Caco-2 (cell line): Measurements from ENCODE around the gene IRF2. TPM values are rescaled to one million over a fixed set of nuclear protein-coding genes. Genes with fewer than 3 reads are reported as not detected.

ENCODE experiments used
- BruUV-seq: library from RNA; stranded (reverse); fragments of 400-500 nt; replicated peaks from 2 replicates; lab custom pipeline; 2021; lab: Mats Ljungman, UMichigan
- CTCF ChIA-PET: fragments of 300-600 bp; sonication (Branson Sonifier 250); formaldehyde crosslinking; loops from one replicate; lab custom pipeline; 2022; ENCODE audit warnings: antibody characterized with exemption; lab: Charles Lee
- POLR2A ChIA-PET: fragments of 300-600 bp; sonication (Branson Sonifier 250); formaldehyde crosslinking; loops from one replicate; lab custom pipeline; 2022; ENCODE audit warnings: antibody characterized with exemption; lab: Charles Lee
- DNase-seq, 2 experiments: peaks; one replicate each; pipeline versions ENCODE4 v3.0.0 to v3.0.0-alpha.2; 2020 to 2022
- H3K27me3 ChIP-seq: replicated peaks from 2 replicates; pipeline ENCODE4 v1.6.0; 2011; ENCODE audit warnings: low read length; ENCODE audit not compliant: control insufficient read depth, insufficient read depth
- H3K36me3 ChIP-seq: 2 replicates; pipeline ENCODE4 v1.5.1; 2011; ENCODE audit warnings: low read length; ENCODE audit not compliant: control insufficient read depth, insufficient read depth
- H3K4me1 ChIP-seq: fragments of 250-450 bp; sonication (Bioruptor Pico); 2 replicates; pipeline ENCODE4 v1.5.1; 2020; ENCODE audit warnings: mild to moderate bottlenecking
- H3K4me3 ChIP-seq: 2 replicates; pipeline ENCODE4 v1.5.1; 2011; ENCODE audit warnings: low read depth, mild to moderate bottlenecking, control low read depth, low read length
- H3K9me3 ChIP-seq: fragments of 250-450 bp; sonication (Bioruptor Pico); 2 replicates; pipeline ENCODE4 v1.5.1; 2020; ENCODE audit warnings: mild to moderate bottlenecking, moderate library complexity
- H3K27ac Mint-ChIP-seq: one replicate; pipeline ENCODE4 v1.8.0; 2022; ENCODE audit warnings: mixed read lengths; ENCODE audit not compliant: unreplicated experiment
- H3K27me3 Mint-ChIP-seq: one replicate; pipeline ENCODE4 v1.8.0; 2022; ENCODE audit warnings: mixed read lengths; ENCODE audit not compliant: insufficient read depth, unreplicated experiment
- H3K36me3 Mint-ChIP-seq: one replicate; pipeline ENCODE4 v1.8.0; 2022; ENCODE audit warnings: mild to moderate bottlenecking, mixed read lengths; ENCODE audit not compliant: insufficient read depth, unreplicated experiment
- H3K4me1 Mint-ChIP-seq: one replicate; pipeline ENCODE4 v1.8.0; 2022; ENCODE audit warnings: low read depth, mixed read lengths; ENCODE audit not compliant: unreplicated experiment
- H3K4me3 Mint-ChIP-seq: one replicate; pipeline ENCODE4 v1.8.0; 2022; ENCODE audit warnings: mild to moderate bottlenecking, moderate library complexity, mixed read lengths; ENCODE audit not compliant: unreplicated experiment
- H3K9me3 Mint-ChIP-seq: one replicate; pipeline ENCODE4 v1.8.0; 2022; ENCODE audit warnings: mixed read lengths; ENCODE audit not compliant: unreplicated experiment
- CTCF ChIP-seq, 2 experiments: fragments of 200-600 bp in 1 of 2; IDR thresholded peaks; 1 replicate in 1 of 2; 2 replicates in 1 of 2; pipeline versions ENCODE4 v1.5.1 to v1.8.0; 2011 to 2022; ENCODE audit warnings: antibody characterized with exemption in 1 of 2, control low read depth in 1 of 2, inconsistent platforms in 1 of 2, low read depth in 1 of 2, low read length in 1 of 2, mild to moderate bottlenecking in 1 of 2, moderate library complexity in 1 of 2; ENCODE audit not compliant: insufficient read depth in 1 of 2, severe bottlenecking in 1 of 2, unreplicated experiment in 1 of 2
- intact Hi-C: fragments of 100-400 bp; cut with micrococcal nuclease; formaldehyde crosslinking; loops from one replicate; pipeline ENCODE4 v1.10.0; 2022; ENCODE audit not compliant: unreplicated experiment
- total RNA-seq: library from RNA; stranded (reverse); gene quantifications from 2 replicates; pipeline ENCODE4 v1.2.3, GENCODE V29; 2022

IRF2 gene
- total RNA-seq, 1 experiment from 2014 or later = 9.2 TPM

- no peaks in the 10 kb centered on the region for H3K27me3 Mint-ChIP-seq
- peaks cover 15% of the 10 kb centered on the region for H3K4me1 Mint-ChIP-seq
- H3K4me3 Mint-ChIP-seq = no peak overlapping the region
- 0 out of 2 replicates have a peak, but pooled peaks cover under 1% of the 10 kb centered on the region for H3K4me1 ChIP-seq
- BruUV-seq = no TSS peak
- no peaks in the 10 kb centered on the region for H3K9me3 Mint-ChIP-seq
- TF ChIP-seq CTCF (IDR thresholded peaks at IDR 0.05; ENCODE audit: insufficient read depth in 1 of 2, low read depth in 1 of 2, low read length in 1 of 2, severe bottlenecking in 1 of 2, unreplicated experiment in 1 of 2) = no peak
- no peaks in the 10 kb centered on the region for H3K36me3 ChIP-seq
- H3K27ac Mint-ChIP-seq = no peak overlapping the region
- no peaks in the 10 kb centered on the region for H3K9me3 ChIP-seq
- intact Hi-C loops = no loop called here
- POLR2A ChIA-PET = no interaction called here
- CTCF ChIA-PET = no interaction called here
- no peak for DNase-seq
- H3K36me3 Mint-ChIP-seq = no peaks in the 10 kb centered on the region
- H3K27me3 ChIP-seq = no peaks in the 10 kb centered on the region
- H3K4me3 ChIP-seq = no peak overlapping the region
Observed at GRCh38 chr4:184434501-184435066, 39.8 kb downstream of the IRF2 start.

GRCh38 chr4:184434021-184434420, 40.3 kb downstream of the IRF2 start:
- no TSS peak for BruUV-seq
- TF ChIP-seq CTCF (IDR thresholded peaks at IDR 0.05; ENCODE audit: insufficient read depth in 1 of 2, low read depth in 1 of 2, low read length in 1 of 2, severe bottlenecking in 1 of 2, unreplicated experiment in 1 of 2) = no peak
- H3K4me3 Mint-ChIP-seq = no peak overlapping the region
- Histone ChIP-seq H3K27me3 (no peaks in the 10 kb centered on the region), H3K36me3 (no peaks in the 10 kb centered on the region), H3K4me3 (no peak overlapping the region), H3K4me1 (no peaks in the 10 kb centered on the region), H3K9me3 (no peaks in the 10 kb centered on the region)
- intact Hi-C loops = no loop called here
- CTCF ChIA-PET = no interaction called here
- no peaks in the 10 kb centered on the region for H3K9me3 Mint-ChIP-seq
- no peak overlapping the region for H3K27ac Mint-ChIP-seq
- DNase-seq = no peak
- H3K27me3 Mint-ChIP-seq = no peaks in the 10 kb centered on the region
- POLR2A ChIA-PET = no interaction called here
- H3K36me3 Mint-ChIP-seq = no peaks in the 10 kb centered on the region
- peaks cover 13% of the 10 kb centered on the region for H3K4me1 Mint-ChIP-seq

GRCh38 chr4:184433258-184433892, 41.0 kb downstream of the IRF2 start:
- H3K27me3 Mint-ChIP-seq = no peaks in the 10 kb centered on the region
- CTCF ChIA-PET = no interaction called here
- no peaks in the 10 kb centered on the region for H3K9me3 Mint-ChIP-seq
- no peak for TF ChIP-seq CTCF (IDR thresholded peaks at IDR 0.05; ENCODE audit: insufficient read depth in 1 of 2, low read depth in 1 of 2, low read length in 1 of 2, severe bottlenecking in 1 of 2, unreplicated experiment in 1 of 2)
- no peak overlapping the region for H3K4me3 Mint-ChIP-seq
- intact Hi-C loops = no loop called here
- no peak overlapping the region for H3K27ac Mint-ChIP-seq
- DNase-seq = no peak
- no peaks in the 10 kb centered on the region for H3K36me3 Mint-ChIP-seq
- H3K9me3 ChIP-seq = no peaks in the 10 kb centered on the region
- H3K4me1 ChIP-seq = no peaks in the 10 kb centered on the region
- no peaks in the 10 kb centered on the region for H3K27me3 ChIP-seq
- no TSS peak for BruUV-seq
- H3K36me3 ChIP-seq = no peaks in the 10 kb centered on the region
- POLR2A ChIA-PET = no interaction called here
- H3K4me1 Mint-ChIP-seq = peaks cover 13% of the 10 kb centered on the region
- no peak overlapping the region for H3K4me3 ChIP-seq
